Measurements from ENCODE around the gene CAPZA1. TPM values are rescaled to one million over a fixed set of nuclear protein-coding genes. Genes with fewer than 3 reads are reported as not detected.

CAPZA1 gene
- total RNA-seq, 1 experiment from 2014 or later: 108 TPM

- Histone ChIP-seq H2BK120ac (ENCODE audit: low read depth, low read length, poor library complexity, severe bottlenecking) (no peak overlapping the region), H3K79me2 (ENCODE audit: insufficient read depth, low read length) (peaks cover 3% of the 10 kb centered on the region; the same call in 1 of the 2 replicates), H3K27ac (ENCODE audit: insufficient read length, low read depth, low read length) (peak overlapping the region; percentile 83), H4K91ac (ENCODE audit: insufficient read length, low read depth, low read length) (no peak overlapping the region), H3K23me2 (ENCODE audit: insufficient read length, low read depth, low read length, poor library complexity, severe bottlenecking) (peaks cover 14% of the 10 kb centered on the region), H2BK12ac (ENCODE audit: insufficient read length, low read depth, low read length) (no peak overlapping the region), H3K23ac (ENCODE audit: insufficient read length, low read depth, low read length) (no peak overlapping the region), H3T11ph (ENCODE audit: low read length) (no peak overlapping the region), H2AK5ac (ENCODE audit: insufficient read length, low read length) (no peak overlapping the region), H2BK5ac (ENCODE audit: insufficient read length, low read length) (no peak overlapping the region), H3K14ac (ENCODE audit: insufficient read depth, low read length) (no peak overlapping the region), H2BK20ac (ENCODE audit: low read depth, low read length, poor library complexity, severe bottlenecking) (no peak overlapping the region), H3K9ac (ENCODE audit: extremely low read depth, insufficient read length, low read length) (no peak overlapping the region), H3K18ac (ENCODE audit: insufficient read length, low read depth, low read length) (no peak overlapping the region), H4K8ac (replicated peaks; ENCODE audit: insufficient read length, low read depth, low read length) (no peak overlapping the region), H4K20me1 (ENCODE audit: control insufficient read depth, insufficient read depth, insufficient read length) (no peaks in the 10 kb centered on the region), H3K4me1 (ENCODE audit: insufficient read depth, low read length) (peaks cover 6% of the 10 kb centered on the region), H2BK15ac (ENCODE audit: low read depth, low read length) (no peak overlapping the region), H3K4me2 (ENCODE audit: insufficient read depth, insufficient read length, low read length) (no peak overlapping the region), H3K79me1 (ENCODE audit: insufficient read depth, low read depth, low read length, poor library complexity, severe bottlenecking) (no peaks in the 10 kb centered on the region), H3K27me3 (ENCODE audit: insufficient read depth, low read length) (peaks cover 3% of the 10 kb centered on the region; the same call in 1 of the 2 replicates), H3K4ac (ENCODE audit: low read depth, low read length) (no peak overlapping the region), H2AFZ (ENCODE audit: low read length) (no peak overlapping the region), H4K5ac (ENCODE audit: insufficient read length, low read depth, low read length) (no peak overlapping the region), H3K56ac (ENCODE audit: insufficient read length, low read depth, low read length) (no peak overlapping the region), H3K9me3 (ENCODE audit: control insufficient read depth, low read depth, low read length) (no peaks in the 10 kb centered on the region)
- no CpG with 5 or more reads among the region's 2 CpGs for WGBS (ENCODE audit: extremely low coverage, insufficient read length, low lambda C conversion rate)
- TF ChIP-seq CTCF (conservative IDR thresholded peaks at IDR 0.05): no peak
- Mint-ChIP-seq H3K4me1 (peaks cover 44 to 48% of the 10 kb centered on the region in 2 experiments), H3K9me3 (no peaks in the 10 kb centered on the region), H3K27ac (peak overlapping the region in 2 of 3 experiments; percentile 37 to 89; a peak in 4 of 7 replicates), H3K4me3 (no peak overlapping the region; a peak in 2 of 5 replicates), H3K27me3 (ENCODE audit: low read depth) (peaks cover 12% of the 10 kb centered on the region), H3K36me3 (ENCODE audit: insufficient read depth in 1 of 3, low read depth in 3 of 3) (peaks cover 17 to 51% (median 42%) of the 10 kb centered on the region in 3 experiments; a peak in 6 of 7 replicates)
- no peak for DNase-seq
Observed at GRCh38 chr1:112672009-112672408, 52.4 kb downstream of the CAPZA1 start.

Data from H9 (cell line).